SK-N-SH treated with all-trans-retinoic acid at 6 μM for 48 hours (cell line): ENCODE measurements around the gene DNAJB2.

Experiments used
- ISL1 ChIP-seq: fragments of 250-450 bp; sonication (Bioruptor Pico); IDR thresholded peaks from 2 replicates; pipeline ENCODE4 v2.1.2; 2022; ENCODE audit warnings: mild to moderate bottlenecking, moderate library complexity
- TF ChIP-seq, protein P1 (sequence below): fragments of 250-450 bp; sonication (Bioruptor Pico); IDR thresholded peaks from 2 replicates; pipeline ENCODE4 v1.5.1; 2021; ENCODE audit warnings: mild to moderate bottlenecking, moderate library complexity
- TF ChIP-seq, protein P2 (sequence below): fragments of 250-450 bp; sonication (Bioruptor Pico); IDR thresholded peaks from 2 replicates; pipeline ENCODE4 v1.8.0; 2021; ENCODE audit warnings: low read depth, mild to moderate bottlenecking, moderate library complexity, borderline replicate concordance

DNA sequence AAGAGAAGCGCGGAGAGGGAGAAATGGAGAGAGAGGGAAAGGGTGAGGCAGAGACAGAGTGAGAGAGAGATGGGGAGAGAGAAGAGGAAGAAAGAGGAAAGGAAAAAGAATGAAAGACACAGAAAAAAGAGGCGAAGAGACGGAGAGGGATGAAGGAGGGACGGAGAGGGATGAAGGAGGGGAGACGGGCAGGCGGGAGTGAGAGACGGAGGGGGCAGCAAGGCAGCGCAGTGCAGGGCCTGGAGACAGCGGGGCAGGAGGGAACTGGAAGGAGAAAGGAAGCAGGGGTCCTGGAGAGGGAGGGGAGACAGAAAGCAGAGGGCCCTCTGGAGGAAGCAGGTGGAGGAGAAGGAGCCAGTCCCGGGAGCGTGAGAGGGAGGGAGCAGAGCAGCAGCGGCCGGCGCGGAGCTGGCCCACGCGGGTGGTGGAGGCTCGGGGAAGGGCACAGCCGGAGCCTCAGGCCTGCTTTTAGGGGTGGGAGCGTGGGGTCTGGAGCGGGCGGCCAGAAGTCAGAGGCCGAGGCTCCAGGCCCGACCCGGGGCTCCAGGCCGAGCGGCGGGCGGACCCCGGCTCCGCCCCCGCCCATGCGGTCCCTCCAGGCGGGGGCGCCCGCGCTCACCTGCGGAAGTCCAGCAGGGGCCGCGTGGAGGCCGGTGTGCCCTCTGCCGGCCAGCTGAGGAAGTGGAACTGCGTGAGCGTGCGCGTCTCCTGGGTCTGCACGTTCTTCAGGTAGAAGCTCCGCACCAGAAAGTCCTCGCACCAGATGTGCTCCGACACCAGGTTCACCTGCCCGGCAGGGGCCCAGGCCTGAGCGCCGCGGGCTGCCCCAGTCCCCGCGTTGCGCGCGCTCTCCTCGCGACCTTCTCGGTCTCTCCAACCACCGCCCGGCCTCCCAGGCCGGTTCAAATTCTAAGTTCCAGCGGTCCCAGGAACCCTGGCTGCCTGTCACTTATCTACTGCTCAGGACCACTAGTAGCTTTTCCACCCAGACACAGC lies 15.5 kb downstream of the DNAJB2 start:
- TF ChIP-seq, protein P1, sequence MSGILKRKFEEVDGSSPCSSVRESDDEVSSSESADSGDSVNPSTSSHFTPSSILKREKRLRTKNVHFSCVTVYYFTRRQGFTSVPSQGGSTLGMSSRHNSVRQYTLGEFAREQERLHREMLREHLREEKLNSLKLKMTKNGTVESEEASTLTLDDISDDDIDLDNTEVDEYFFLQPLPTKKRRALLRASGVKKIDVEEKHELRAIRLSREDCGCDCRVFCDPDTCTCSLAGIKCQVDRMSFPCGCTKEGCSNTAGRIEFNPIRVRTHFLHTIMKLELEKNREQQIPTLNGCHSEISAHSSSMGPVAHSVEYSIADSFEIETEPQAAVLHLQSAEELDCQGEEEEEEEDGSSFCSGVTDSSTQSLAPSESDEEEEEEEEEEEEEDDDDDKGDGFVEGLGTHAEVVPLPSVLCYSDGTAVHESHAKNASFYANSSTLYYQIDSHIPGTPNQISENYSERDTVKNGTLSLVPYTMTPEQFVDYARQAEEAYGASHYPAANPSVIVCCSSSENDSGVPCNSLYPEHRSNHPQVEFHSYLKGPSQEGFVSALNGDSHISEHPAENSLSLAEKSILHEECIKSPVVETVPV (CRISPR knock-in tag), result no peak
- no peak for TF ChIP-seq ISL1
- TF ChIP-seq, protein P2, sequence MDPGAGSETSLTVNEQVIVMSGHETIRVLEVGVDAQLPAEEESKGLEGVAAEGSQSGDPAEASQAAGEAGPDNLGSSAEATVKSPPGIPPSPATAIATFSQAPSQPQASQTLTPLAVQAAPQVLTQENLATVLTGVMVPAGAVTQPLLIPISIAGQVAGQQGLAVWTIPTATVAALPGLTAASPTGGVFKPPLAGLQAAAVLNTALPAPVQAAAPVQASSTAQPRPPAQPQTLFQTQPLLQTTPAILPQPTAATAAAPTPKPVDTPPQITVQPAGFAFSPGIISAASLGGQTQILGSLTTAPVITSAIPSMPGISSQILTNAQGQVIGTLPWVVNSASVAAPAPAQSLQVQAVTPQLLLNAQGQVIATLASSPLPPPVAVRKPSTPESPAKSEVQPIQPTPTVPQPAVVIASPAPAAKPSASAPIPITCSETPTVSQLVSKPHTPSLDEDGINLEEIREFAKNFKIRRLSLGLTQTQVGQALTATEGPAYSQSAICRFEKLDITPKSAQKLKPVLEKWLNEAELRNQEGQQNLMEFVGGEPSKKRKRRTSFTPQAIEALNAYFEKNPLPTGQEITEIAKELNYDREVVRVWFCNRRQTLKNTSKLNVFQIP (CRISPR knock-in tag), result no peak
